Endothelial cell of umbilical vein (primary cell): ENCODE data around the gene PAX1. TPM values are rescaled to one million over a fixed set of nuclear protein-coding genes. Genes with fewer than 3 reads are reported as not detected.

ENCODE experiments used
- BruUV-seq: library from RNA; stranded (reverse); fragments of 400-500 nt; replicated peaks from 2 replicates; lab custom pipeline; 2021; lab: Mats Ljungman, UMichigan
- CTCF ChIA-PET: fragments of 300-600, 350-600 bp; sonication (Branson Sonifier 250); formaldehyde crosslinking; loops from one replicate; lab custom pipeline; 2021; ENCODE audit warnings: antibody characterized with exemption, inconsistent platforms; lab: Charles Lee
- POLR2A ChIA-PET: fragments of 300-600, 350-600 bp; sonication (Branson Sonifier 250); formaldehyde crosslinking; loops from one replicate; lab custom pipeline; 2021; ENCODE audit warnings: antibody characterized with exemption, inconsistent platforms; lab: Charles Lee
- DNase-seq: peaks from one replicate; pipeline ENCODE4 v3.0.0-alpha.2; 2011; ENCODE audit warnings: low read depth, low spot score
- FAIRE-seq: peaks from 2 replicates; lab custom pipeline; 2011; peaks lifted over from hg19 to GRCh38; lab: Jason Lieb, UNC
- H2AFZ ChIP-seq: 2 replicates; pipeline ENCODE4 v1.6.0; 2012; ENCODE audit warnings: low read depth, low read length, control low read depth, inconsistent platforms
- H3K27ac ChIP-seq: 2 replicates; pipeline ENCODE4 v1.5.1; 2011; ENCODE audit warnings: low read depth, mild to moderate bottlenecking, control low read depth, low read length, moderate library complexity; ENCODE audit not compliant: insufficient read depth
- H3K27me3 ChIP-seq, 2 experiments: 2 replicates each; pipeline versions ENCODE4 v1.6.0 to v1.6.1; 2011; ENCODE audit warnings: low read length in 2 of 2, mixed read lengths in 1 of 2; ENCODE audit not compliant: control insufficient read depth in 2 of 2, insufficient read depth in 2 of 2
- H3K36me3 ChIP-seq, 2 experiments: 2 replicates in 1 of 2; 3 replicates in 1 of 2; pipeline ENCODE4 v1.5.1; 2011; ENCODE audit warnings: low read length in 2 of 2, mild to moderate bottlenecking in 1 of 2, moderate library complexity in 1 of 2; ENCODE audit not compliant: control insufficient read depth in 2 of 2, insufficient read depth in 2 of 2; ENCODE audit errors: extremely low read depth in 1 of 2
- H3K4me1 ChIP-seq: 3 replicates; pipeline ENCODE4 v1.5.1; 2011; ENCODE audit warnings: mild to moderate bottlenecking, low read length; ENCODE audit not compliant: control insufficient read depth, insufficient read depth; ENCODE audit errors: extremely low read depth
- H3K4me2 ChIP-seq: 2 replicates; pipeline ENCODE4 v1.6.1; 2011; ENCODE audit warnings: low read length, control low read depth, mixed read lengths; ENCODE audit not compliant: insufficient read depth
- H3K4me3 ChIP-seq, 3 experiments: fragments of 200-600 bp in 1 of 3; sonication (generic), shearing (Covaris generic) in 1 of 3; replicated peaks in 1 of 3; 2 replicates each; pipeline ENCODE4 v1.5.1; 2011 to 2016; ENCODE audit warnings: control low read depth in 3 of 3, low read length in 3 of 3, mild to moderate bottlenecking in 2 of 3, inconsistent platforms in 1 of 3, low read depth in 1 of 3, moderate library complexity in 1 of 3; ENCODE audit not compliant: insufficient read depth in 1 of 3
- H3K79me2 ChIP-seq: 2 replicates; pipeline ENCODE4 v1.6.0; 2012; ENCODE audit warnings: low read length, inconsistent platforms; ENCODE audit not compliant: control insufficient read depth, insufficient read depth
- H3K9ac ChIP-seq: replicated peaks from 2 replicates; pipeline ENCODE3; 2011; ENCODE audit warnings: low read length, control low read depth; ENCODE audit not compliant: insufficient read depth; ENCODE audit errors: extremely low read depth
- H3K9me1 ChIP-seq: replicated peaks from 3 replicates; pipeline ENCODE4 v1.6.0; 2011; ENCODE audit warnings: mild to moderate bottlenecking, low read length; ENCODE audit not compliant: control insufficient read depth, insufficient read depth; ENCODE audit errors: extremely low read depth
- H3K9me3 ChIP-seq: replicated peaks from 2 replicates; pipeline ENCODE4 v1.5.1; 2012; ENCODE audit warnings: low read length, inconsistent platforms; ENCODE audit not compliant: control insufficient read depth, insufficient read depth
- H4K20me1 ChIP-seq: replicated peaks from 2 replicates; pipeline ENCODE3; 2011; ENCODE audit warnings: mild to moderate bottlenecking, low read length; ENCODE audit not compliant: control insufficient read depth, insufficient read depth; ENCODE audit errors: extremely low read depth
- EZH2 ChIP-seq: IDR thresholded peaks from 2 replicates; pipeline ENCODE4 v1.6.1; 2012; ENCODE audit warnings: borderline replicate concordance, low read depth, mild to moderate bottlenecking, moderate library complexity, low read length, inconsistent platforms; ENCODE audit not compliant: severe bottlenecking
- FOS ChIP-seq: IDR thresholded peaks from 2 replicates; pipeline ENCODE4 v1.6.1; 2011; ENCODE audit warnings: mild to moderate bottlenecking, low read length, moderate library complexity, borderline replicate concordance; ENCODE audit not compliant: insufficient read depth
- GATA2 ChIP-seq: IDR thresholded peaks from 2 replicates; pipeline ENCODE4 v1.7.0; 2011; ENCODE audit warnings: low read depth, mild to moderate bottlenecking, moderate library complexity, mixed read lengths, low read length; ENCODE audit not compliant: insufficient read length, insufficient read depth
- JUN ChIP-seq: IDR thresholded peaks from 2 replicates; pipeline ENCODE4 v1.6.1; 2011; ENCODE audit warnings: borderline replicate concordance, low read depth; ENCODE audit not compliant: insufficient read length, insufficient read depth
- MAX ChIP-seq: IDR thresholded peaks from 2 replicates; pipeline ENCODE4 v1.6.1; 2011; ENCODE audit not compliant: insufficient read depth, insufficient read length
- MYC ChIP-seq: IDR thresholded peaks from one replicate; pipeline ENCODE4 v1.6.1; 2011; ENCODE audit warnings: mild to moderate bottlenecking, low read depth, low read length
- POLR2A ChIP-seq: IDR thresholded peaks from 2 replicates; pipeline ENCODE4 v1.6.1; 2012; ENCODE audit warnings: low read depth, mild to moderate bottlenecking, control low read depth, low read length
- POLR2AphosphoS5 ChIP-seq: IDR thresholded peaks from 2 replicates; pipeline ENCODE4 v1.6.1; 2012; ENCODE audit warnings: low read depth, mild to moderate bottlenecking, control low read depth, low read length, moderate library complexity; ENCODE audit not compliant: insufficient read depth
- dilution Hi-C: fragments of 300-500 bp; cut with MboI; formaldehyde crosslinking; loops from one replicate; pipeline ENCODE4 v1.15.0; 2019; ENCODE audit warnings: low sequenced_read_pairs; ENCODE audit not compliant: extremely low pct_ligation_motif_present
- intact Hi-C: fragments of 100-400 bp; cut with micrococcal nuclease; formaldehyde crosslinking; loops from one replicate; pipeline ENCODE4 v1.10.0; 2022
- polyA plus RNA-seq, 4 experiments: library from polyadenylated mRNA; depleted of rRNA in 3 of 4; stranded (reverse) in 3 of 4; unstranded in 1 of 4; fragments of >200 nt; gene quantifications; 2 replicates each; pipeline versions ENCODE4 v1.2.1 to v1.2.3, GENCODE V29; 2011 to 2012; ENCODE audit warnings: missing spikeins in 1 of 4
- total RNA-seq: library from RNA; stranded (reverse); gene quantifications from 2 replicates; pipeline ENCODE4 v1.2.3, GENCODE V29; 2021
- TF ChIP-seq, protein P1 (sequence below), 2 donors: IDR thresholded peaks; 1 replicate in 1 of 2; 2 replicates in 1 of 2; pipeline ENCODE4 v1.5.1; 2011; ENCODE audit warnings: low read length in 2 of 2, mild to moderate bottlenecking in 2 of 2, moderate library complexity in 2 of 2, control low read depth in 1 of 2, inconsistent platforms in 1 of 2, low read depth in 1 of 2; ENCODE audit not compliant: insufficient read depth in 1 of 2; ENCODE audit errors: extremely low read depth in 1 of 2

Gene PAX1
- total and polyA plus RNA-seq, 2 donors (not counting 3 experiments of a cell fraction or from before 2014, with no cell fraction given): not detected

DNA sequence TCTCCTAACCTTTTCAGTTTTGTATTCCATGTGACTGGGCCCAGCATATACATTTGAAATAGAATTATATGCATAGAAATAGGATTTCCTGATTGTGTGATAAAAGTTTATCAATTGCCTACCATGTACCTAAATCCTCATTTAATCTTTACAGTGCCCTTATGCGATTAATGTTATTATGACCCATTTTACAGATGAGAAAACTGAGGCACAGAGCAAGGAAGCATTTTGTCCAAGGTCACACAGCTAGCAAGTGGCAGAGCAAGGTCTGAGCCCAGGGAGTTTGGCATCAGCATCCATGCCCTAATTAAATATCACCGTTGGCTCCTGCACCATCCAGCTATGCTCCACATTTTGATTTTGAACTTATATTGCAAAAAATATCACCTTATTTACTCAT is 28.2 kb upstream of the PAX1 start:
- no peak for FAIRE-seq
- no peaks in the 10 kb centered on the region for H4K20me1 ChIP-seq
- TF ChIP-seq MAX (no peak), EZH2 (no peak), GATA2 (no peak), FOS (no peak), POLR2A (no peak), MYC (no peak)
- TF ChIP-seq, protein P1, sequence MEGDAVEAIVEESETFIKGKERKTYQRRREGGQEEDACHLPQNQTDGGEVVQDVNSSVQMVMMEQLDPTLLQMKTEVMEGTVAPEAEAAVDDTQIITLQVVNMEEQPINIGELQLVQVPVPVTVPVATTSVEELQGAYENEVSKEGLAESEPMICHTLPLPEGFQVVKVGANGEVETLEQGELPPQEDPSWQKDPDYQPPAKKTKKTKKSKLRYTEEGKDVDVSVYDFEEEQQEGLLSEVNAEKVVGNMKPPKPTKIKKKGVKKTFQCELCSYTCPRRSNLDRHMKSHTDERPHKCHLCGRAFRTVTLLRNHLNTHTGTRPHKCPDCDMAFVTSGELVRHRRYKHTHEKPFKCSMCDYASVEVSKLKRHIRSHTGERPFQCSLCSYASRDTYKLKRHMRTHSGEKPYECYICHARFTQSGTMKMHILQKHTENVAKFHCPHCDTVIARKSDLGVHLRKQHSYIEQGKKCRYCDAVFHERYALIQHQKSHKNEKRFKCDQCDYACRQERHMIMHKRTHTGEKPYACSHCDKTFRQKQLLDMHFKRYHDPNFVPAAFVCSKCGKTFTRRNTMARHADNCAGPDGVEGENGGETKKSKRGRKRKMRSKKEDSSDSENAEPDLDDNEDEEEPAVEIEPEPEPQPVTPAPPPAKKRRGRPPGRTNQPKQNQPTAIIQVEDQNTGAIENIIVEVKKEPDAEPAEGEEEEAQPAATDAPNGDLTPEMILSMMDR (IDR thresholded peaks at IDR 0.05; ENCODE audit: extremely low read depth in 1 of 2, insufficient read depth in 1 of 2, low read depth in 1 of 2, low read length in 2 of 2): no peak
- dilution Hi-C loops: no loop called here
- H2AFZ ChIP-seq: no peak overlapping the region
- no peak overlapping the region for H3K4me2 ChIP-seq
- BruUV-seq: no TSS peak
- peaks cover 2% of the 10 kb centered on the region for H3K9me3 ChIP-seq
- H3K9ac ChIP-seq: no peak overlapping the region
- no peaks in the 10 kb centered on the region for H3K27me3 ChIP-seq
- no peak overlapping the region for H3K4me3 ChIP-seq
- no peak overlapping the region for H3K27ac ChIP-seq
- ChIA-PET POLR2A (no interaction called here), CTCF (no interaction called here)
- no peak for DNase-seq
- H3K4me1 ChIP-seq: no peaks in the 10 kb centered on the region
- H3K9me1 ChIP-seq: no peaks in the 10 kb centered on the region
- H3K36me3 ChIP-seq: no peaks in the 10 kb centered on the region
- H3K79me2 ChIP-seq: no peaks in the 10 kb centered on the region
- intact Hi-C loops: no loop called here

- Histone ChIP-seq H3K9me3 (peaks cover under 1% of the 10 kb centered on the region), H3K79me2 (no peaks in the 10 kb centered on the region), H3K27me3 (no peaks in the 10 kb centered on the region), H3K9me1 (no peaks in the 10 kb centered on the region), H3K36me3 (no peaks in the 10 kb centered on the region), H3K4me1 (no peaks in the 10 kb centered on the region), H3K4me3 (no peak overlapping the region), H4K20me1 (no peaks in the 10 kb centered on the region), H2AFZ (no peak overlapping the region), H3K4me2 (no peak overlapping the region), H3K9ac (no peak overlapping the region), H3K27ac (no peak overlapping the region)
- no peak for TF ChIP-seq POLR2AphosphoS5
- no peak for TF ChIP-seq GATA2
- no peak for TF ChIP-seq POLR2A
- TF ChIP-seq FOS: no peak
- TF ChIP-seq, protein P1 (IDR thresholded peaks at IDR 0.05; ENCODE audit: extremely low read depth in 1 of 2, insufficient read depth in 1 of 2, low read depth in 1 of 2, low read length in 2 of 2): no peak
- no peak for TF ChIP-seq MAX
- TF ChIP-seq JUN: no peak
- no peak for TF ChIP-seq MYC
- no peak for TF ChIP-seq EZH2
- FAIRE-seq (no peak), DNase-seq (no peak)
- intact Hi-C loops (no loop called here), dilution Hi-C loops (no loop called here)
- no TSS peak for BruUV-seq
- ChIA-PET CTCF (no interaction called here), POLR2A (no interaction called here)
These were observed 27.7 kb upstream of the PAX1 start for GRCh38 chr20:21677781-21678180.
